ENCODE measurements around the gene ZNF211. TPM values are rescaled to one million over a fixed set of nuclear protein-coding genes. Genes with fewer than 3 reads are reported as not detected.

ZNF211 gene
- total and polyA plus RNA-seq, 2 donors (not counting 3 experiments of a cell fraction or from before 2014, with no cell fraction given) = 4.7 to 9.4 TPM

GRCh38 chr19:57583521-57584416, 49.2 kb upstream of the ZNF211 start, which contains the start of gene ZIK1:
Gene ZIK1, plus strand, starts transcription at chr19:57584145. Its CDS starts 212 bp downstream, at chr19:57584357.
- no TSS peak for BruUV-seq (replicated peaks)
- Histone ChIP-seq H3K4me3 (replicated peaks in 1 of 3; ENCODE audit: insufficient read depth in 1 of 3, low read depth in 1 of 3, low read length in 3 of 3) (peak within 1 kb of the TSS in 2 of 3 experiments; percentile 8 to 44), H3K4me2 (ENCODE audit: insufficient read depth, low read length) (peak within 1 kb of the TSS; percentile 32), H3K9me3 (replicated peaks; ENCODE audit: control insufficient read depth, insufficient read depth, low read length) (peaks cover 2% of the 10 kb centered on the region), H3K36me3 (ENCODE audit: control insufficient read depth in 2 of 2, extremely low read depth in 1 of 2, insufficient read depth in 2 of 2, low read length in 2 of 2) (no peaks in the 10 kb centered on the region), H3K4me1 (ENCODE audit: control insufficient read depth, extremely low read depth, insufficient read depth, low read length) (no peaks in the 10 kb centered on the region), H2AFZ (ENCODE audit: low read depth, low read length) (peak within 1 kb of the TSS; percentile 54), H4K20me1 (replicated peaks; ENCODE audit: control insufficient read depth, extremely low read depth, insufficient read depth, low read length) (no peaks in the 10 kb centered on the region), H3K27me3 (ENCODE audit: control insufficient read depth in 2 of 2, insufficient read depth in 2 of 2, low read length in 2 of 2) (no peaks in the 10 kb centered on the region), H3K79me2 (ENCODE audit: control insufficient read depth, insufficient read depth, low read length) (no peaks in the 10 kb centered on the region), H3K9me1 (replicated peaks; ENCODE audit: control insufficient read depth, extremely low read depth, insufficient read depth, low read length) (no peaks in the 10 kb centered on the region), H3K9ac (replicated peaks; ENCODE audit: extremely low read depth, insufficient read depth, low read length) (no peak within 1 kb of the TSS), H3K27ac (ENCODE audit: insufficient read depth, low read depth, low read length) (no peak within 1 kb of the TSS)
- dilution Hi-C loops (cut with MboI; ENCODE audit: extremely low pct_ligation_motif_present, low sequenced_read_pairs) (no loop called here), intact Hi-C loops (cut with micrococcal nuclease) (no loop called here)
- no peak for TF ChIP-seq MYC (IDR thresholded peaks at IDR 0.05; ENCODE audit: low read depth, low read length)
- peak; percentile 54 for TF ChIP-seq MAX (IDR thresholded peaks at IDR 0.05; ENCODE audit: insufficient read depth, insufficient read length)
- POLR2A ChIA-PET = no interaction called here
- DNase-seq (ENCODE audit: low read depth, low spot score) (peak; percentile 48), FAIRE-seq (peak; percentile 71)
- CTCF ChIA-PET = no interaction called here

- Histone ChIP-seq H3K9ac (replicated peaks; ENCODE audit: extremely low read depth, insufficient read depth, low read length) (no peak overlapping the region), H3K27me3 (ENCODE audit: control insufficient read depth in 2 of 2, insufficient read depth in 2 of 2, low read length in 2 of 2) (no peaks in the 10 kb centered on the region), H3K27ac (ENCODE audit: insufficient read depth, low read depth, low read length) (no peak overlapping the region), H2AFZ (ENCODE audit: low read depth, low read length) (no peak overlapping the region), H3K4me2 (ENCODE audit: insufficient read depth, low read length) (no peak overlapping the region), H3K79me2 (ENCODE audit: control insufficient read depth, insufficient read depth, low read length) (no peaks in the 10 kb centered on the region), H3K9me1 (replicated peaks; ENCODE audit: control insufficient read depth, extremely low read depth, insufficient read depth, low read length) (no peaks in the 10 kb centered on the region), H3K4me1 (ENCODE audit: control insufficient read depth, extremely low read depth, insufficient read depth, low read length) (no peaks in the 10 kb centered on the region), H3K9me3 (replicated peaks; ENCODE audit: control insufficient read depth, insufficient read depth, low read length) (peaks cover 4% of the 10 kb centered on the region), H3K4me3 (replicated peaks in 1 of 3; ENCODE audit: insufficient read depth in 1 of 3, low read depth in 1 of 3, low read length in 3 of 3) (no peak overlapping the region), H4K20me1 (replicated peaks; ENCODE audit: control insufficient read depth, extremely low read depth, insufficient read depth, low read length) (no peaks in the 10 kb centered on the region), H3K36me3 (ENCODE audit: control insufficient read depth in 2 of 2, extremely low read depth in 1 of 2, insufficient read depth in 2 of 2, low read length in 2 of 2) (no peaks in the 10 kb centered on the region)
- DNase-seq (ENCODE audit: low read depth, low spot score) (no peak), FAIRE-seq (no peak)
- intact Hi-C loops (cut with micrococcal nuclease) (no loop called here), dilution Hi-C loops (cut with MboI; ENCODE audit: extremely low pct_ligation_motif_present, low sequenced_read_pairs) (no loop called here)
- TF ChIP-seq GATA2 (IDR thresholded peaks at IDR 0.05; ENCODE audit: insufficient read depth, insufficient read length, low read depth, low read length) (no peak), POLR2A (IDR thresholded peaks at IDR 0.05; ENCODE audit: low read depth, low read length) (no peak), MYC (IDR thresholded peaks at IDR 0.05; ENCODE audit: low read depth, low read length) (no peak), CTCF (IDR thresholded peaks at IDR 0.05; ENCODE audit: extremely low read depth in 1 of 2, insufficient read depth in 1 of 2, low read depth in 1 of 2, low read length in 2 of 2) (no peak), POLR2AphosphoS5 (IDR thresholded peaks at IDR 0.05; ENCODE audit: insufficient read depth, low read depth, low read length) (no peak)
- CTCF ChIA-PET = no interaction called here
- no TSS peak for BruUV-seq (replicated peaks)
- POLR2A ChIA-PET = no interaction called here
Measured at GRCh38 chr19:57587529-57587928, 45.4 kb upstream of the ZNF211 start.

Data from endothelial cell of umbilical vein (primary cell).